K562 (cell line): ENCODE measurements around the gene PPWD1.

ENCODE experiments used
- POLR2AphosphoS5 ChIP-seq: IDR thresholded peaks from 2 replicates; pipeline ENCODE4 v1.6.1; 2011; ENCODE audit warnings: mild to moderate bottlenecking, low read depth, low read length, moderate library complexity; ENCODE audit not compliant: control insufficient read depth, insufficient read depth
- RB1 ChIP-seq: fragments of 450-650 bp; IDR thresholded peaks from 2 replicates; pipeline ENCODE4 v1.6.1; 2017; ENCODE audit warnings: low read depth, mild to moderate bottlenecking

- TF ChIP-seq RB1 (no peak), POLR2AphosphoS5 (no peak)
These were observed 25.6 kb downstream of the PPWD1 start for GRCh38 chr5:65588694-65589093.
